Mesenteric fat pad (tissue), 1 donor: ENCODE data around the gene LEUTX. TPM values are rescaled to one million over a fixed set of nuclear protein-coding genes. Genes with fewer than 3 reads are reported as not detected.
"Not testable (repeated sequence)": the region's sequence is repeated elsewhere in the genome, so short reads cannot be mapped to it uniquely, and the experiment has no call there.

ENCODE experiments used
- DNase-seq: peaks from one replicate; pipeline ENCODE4 v3.0.0-alpha.2; 2020; ENCODE audit warnings: low spot score
- long read RNA-seq: library from polyadenylated mRNA; unstranded; transcript quantifications from one replicate; pipeline ENCODE4 v2.0.0, GENCODE V29; 2020
- total RNA-seq: library from RNA; stranded (reverse); fragmentation: NEBNext Ultra II Directional; extraction: Animal tissue kit (Norgen Biotek cat#: 25700); gene quantifications from one replicate; pipeline ENCODE4 v1.2.1, GENCODE V29; 2021
- donor health status: DM: yes; HTN: yes; CAD: no.

The LEUTX gene, protein sequence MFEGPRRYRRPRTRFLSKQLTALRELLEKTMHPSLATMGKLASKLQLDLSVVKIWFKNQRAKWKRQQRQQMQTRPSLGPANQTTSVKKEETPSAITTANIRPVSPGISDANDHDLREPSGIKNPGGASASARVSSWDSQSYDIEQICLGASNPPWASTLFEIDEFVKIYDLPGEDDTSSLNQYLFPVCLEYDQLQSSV
- not detected for total RNA-seq
- long read RNA-seq, result 0 reads

DNA sequence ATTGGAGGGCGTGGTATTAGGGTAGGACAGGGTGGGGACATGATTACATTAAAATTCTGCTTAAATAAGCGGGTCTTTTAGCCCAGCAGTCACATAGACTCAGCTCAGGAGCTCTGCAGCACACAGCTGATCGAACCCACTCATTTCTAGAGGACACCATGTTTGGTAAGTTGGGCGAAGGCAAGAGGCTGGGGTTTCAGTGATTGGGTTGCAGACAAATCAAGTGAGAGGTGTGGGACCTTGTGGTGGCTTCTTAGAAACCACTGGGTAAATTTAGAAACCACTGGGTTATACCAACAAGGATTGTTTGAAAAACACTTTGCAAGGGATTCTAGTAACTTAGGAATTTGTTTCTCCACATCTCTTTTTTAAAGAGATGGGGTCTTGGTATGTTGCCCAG is at the start of gene LEUTX:
TSS of gene LEUTX (plus strand) at position 92 of the 400 bp plus-strand sequence. CDS start at position 159, 67 bp downstream.
- no peak for DNase-seq

GRCh38 chr19:39729594-39729993 is 49.1 kb upstream of the LEUTX start:
- DNase-seq, result no peak

GRCh38 chr19:39731685-39732084 is 47.0 kb upstream of the LEUTX start:
- DNase-seq, result no peak

GRCh38 chr19:39733841-39734240 is 44.8 kb upstream of the LEUTX start:
- DNase-seq, result no peak

- no peak for DNase-seq
These were observed 43.0 kb upstream of the LEUTX start for GRCh38 chr19:39735688-39736087.

GRCh38 chr19:39736088-39736487 is 42.6 kb upstream of the LEUTX start:
- no peak for DNase-seq

DNA sequence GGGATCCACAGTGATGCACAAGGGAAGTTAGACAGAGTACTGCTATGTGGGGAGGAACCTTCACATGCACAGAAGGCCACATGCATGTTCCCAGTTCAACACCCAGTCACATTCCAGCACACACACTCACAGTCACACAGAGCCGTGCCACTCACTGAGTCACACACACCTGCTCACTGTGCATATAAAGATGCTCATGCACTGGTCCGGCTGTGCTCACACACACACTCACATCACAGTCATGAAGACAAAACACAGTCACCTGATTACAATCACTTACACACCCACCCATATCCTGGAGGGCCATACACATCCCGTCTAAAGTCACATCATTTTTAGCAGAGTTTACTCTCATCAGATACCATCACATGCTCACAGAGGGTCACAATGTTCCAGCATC is 41.3 kb upstream of the LEUTX start:
- DNase-seq, result no peak

DNA sequence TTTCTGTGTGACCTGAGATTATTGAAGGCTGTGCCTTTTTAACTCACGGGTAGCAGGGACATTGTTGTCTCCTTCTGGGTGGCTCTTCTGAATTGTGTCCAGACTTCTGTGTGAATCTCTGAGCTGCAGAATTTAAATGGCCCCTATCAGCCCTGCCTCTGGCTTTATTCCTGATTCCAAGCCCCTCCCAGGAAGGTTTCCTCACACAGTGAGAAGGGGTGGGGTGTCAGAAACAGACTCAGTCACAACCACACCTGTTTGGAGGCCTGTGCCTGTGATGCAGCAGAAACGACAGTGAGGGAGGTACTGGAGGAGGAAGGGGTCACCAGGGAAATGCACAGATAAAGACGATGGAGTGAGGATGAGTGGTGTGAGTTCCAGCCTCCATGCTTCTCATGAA is 40.8 kb upstream of the LEUTX start, which contains the start of gene CLC:
TSS of gene CLC (minus strand) at position 139 of the 400 bp plus-strand sequence. CDS start at position 62, 77 bp downstream.
- no peak for DNase-seq

- no peak for DNase-seq
These were observed 39.8 kb upstream of the LEUTX start for GRCh38 chr19:39738814-39739213.

- DNase-seq, result no peak
These were observed 38.3 kb upstream of the LEUTX start for GRCh38 chr19:39740395-39740794.

GRCh38 chr19:39745643-39746042 is 33.0 kb upstream of the LEUTX start:
- DNase-seq, result no peak

DNA sequence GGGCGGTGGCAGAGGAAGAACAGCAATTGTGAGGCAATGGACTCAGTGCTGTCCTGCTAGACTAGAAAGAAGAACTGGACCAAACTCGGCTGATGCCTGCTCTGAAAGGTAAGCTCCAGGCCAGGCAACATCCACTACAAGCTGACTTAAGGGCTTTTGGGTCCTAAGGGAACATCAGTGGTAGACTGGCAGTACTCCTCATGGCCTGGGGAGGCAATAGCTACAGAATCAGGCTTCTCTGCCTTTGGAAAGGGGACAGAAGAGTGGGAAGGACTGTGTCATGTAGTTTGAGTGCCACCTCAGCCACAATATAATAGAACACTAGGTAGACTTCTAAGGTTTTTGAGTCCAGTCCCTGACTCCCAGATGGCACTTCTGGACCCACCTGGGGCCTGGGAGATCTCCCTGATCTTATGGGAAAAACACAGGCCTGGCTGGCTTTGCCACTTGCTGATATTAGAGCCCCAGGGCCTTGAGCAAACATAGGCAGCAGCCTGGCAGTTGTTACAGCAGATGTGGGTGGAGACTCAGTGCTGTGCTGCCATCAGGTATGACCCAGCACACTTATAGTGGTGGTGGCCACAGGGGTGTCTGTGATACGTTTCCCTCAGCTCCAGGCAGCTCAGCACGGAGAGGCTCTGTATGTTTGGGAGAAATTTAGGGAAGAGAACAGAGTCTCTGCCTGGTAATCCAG is 31.7 kb upstream of the LEUTX start:
- no peak for DNase-seq

DNA sequence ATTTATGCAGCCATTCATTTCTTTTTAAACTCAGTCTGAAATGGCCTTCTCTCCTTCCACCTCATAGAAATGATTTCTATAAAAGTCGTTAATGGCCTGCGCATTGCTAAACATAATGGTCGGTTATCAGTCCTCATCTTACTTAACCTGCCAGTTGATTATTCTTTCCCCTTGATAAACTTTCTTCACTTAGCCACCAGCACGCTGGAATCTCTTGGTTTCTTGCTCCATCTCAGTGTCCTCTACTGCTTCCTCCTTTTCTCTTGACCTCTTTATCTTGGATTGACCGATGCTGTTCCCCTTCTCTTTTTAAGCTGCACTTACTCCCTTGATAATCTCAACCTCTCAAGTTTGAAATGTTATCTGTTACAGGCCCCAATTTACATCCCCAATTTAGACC is 28.7 kb upstream of the LEUTX start:
- DNase-seq, result no peak

DNA sequence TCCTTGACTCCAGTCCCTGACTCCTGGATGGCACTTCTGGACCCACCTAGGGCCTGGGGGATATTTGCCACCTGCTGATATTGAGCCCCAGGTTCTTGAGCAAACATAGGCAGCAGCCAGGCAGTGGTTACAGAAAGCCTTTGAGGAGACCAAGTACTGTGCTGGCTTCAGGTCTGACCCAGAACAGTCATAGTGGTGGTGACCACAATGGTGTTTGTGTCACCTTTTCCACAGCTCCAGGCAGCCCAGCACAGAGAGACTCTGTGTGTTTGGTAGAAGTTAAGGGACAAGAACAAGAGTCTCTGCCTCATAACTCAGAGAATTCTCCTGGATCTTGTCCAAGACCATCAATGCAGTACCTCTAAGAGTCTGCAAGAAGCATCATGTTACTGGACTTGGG is 26.3 kb upstream of the LEUTX start:
- no peak for DNase-seq

GRCh38 chr19:39752795-39753194 is 25.9 kb upstream of the LEUTX start:
- DNase-seq, result no peak

DNA sequence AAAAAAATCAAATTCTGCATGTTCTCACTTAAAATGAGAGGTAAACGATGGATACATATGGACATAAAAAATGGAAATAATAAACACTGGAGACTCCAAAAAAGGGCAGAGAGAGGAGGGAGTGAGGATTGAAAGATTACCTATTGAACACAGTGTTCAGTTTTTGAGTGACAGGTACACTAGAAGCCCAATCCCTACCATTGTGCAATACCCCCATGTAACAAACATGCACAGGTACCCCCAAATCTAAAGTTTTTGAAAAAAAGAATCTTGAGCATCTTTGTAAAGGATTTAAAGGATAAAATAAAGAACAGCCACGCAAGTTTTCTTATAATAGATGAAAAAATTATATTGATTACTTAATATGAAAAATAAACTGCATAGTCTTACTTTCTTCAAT is 24.1 kb upstream of the LEUTX start:
- no peak for DNase-seq

DNA sequence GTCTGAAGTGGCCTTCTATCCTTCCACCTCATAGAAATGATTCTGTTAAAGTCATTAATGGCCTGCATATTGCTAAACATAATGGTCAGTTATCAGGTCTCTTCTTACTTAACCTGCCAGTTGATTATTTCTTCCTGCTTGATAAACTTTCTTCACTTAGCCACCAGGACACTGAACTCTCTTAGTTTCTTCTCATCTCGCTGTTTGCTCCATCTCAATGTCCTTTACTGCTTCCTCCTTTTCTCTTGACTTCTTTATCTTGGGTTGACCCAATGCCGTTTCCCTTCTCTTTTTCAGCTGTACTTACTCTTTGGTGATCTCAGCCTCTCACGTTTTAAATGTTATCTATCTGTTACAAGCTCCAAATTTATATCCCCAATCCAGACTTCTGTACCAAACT is 23.7 kb upstream of the LEUTX start:
- no peak for DNase-seq

- no peak for DNase-seq
These were observed 19.0 kb upstream of the LEUTX start for GRCh38 chr19:39759457-39760184.

DNA sequence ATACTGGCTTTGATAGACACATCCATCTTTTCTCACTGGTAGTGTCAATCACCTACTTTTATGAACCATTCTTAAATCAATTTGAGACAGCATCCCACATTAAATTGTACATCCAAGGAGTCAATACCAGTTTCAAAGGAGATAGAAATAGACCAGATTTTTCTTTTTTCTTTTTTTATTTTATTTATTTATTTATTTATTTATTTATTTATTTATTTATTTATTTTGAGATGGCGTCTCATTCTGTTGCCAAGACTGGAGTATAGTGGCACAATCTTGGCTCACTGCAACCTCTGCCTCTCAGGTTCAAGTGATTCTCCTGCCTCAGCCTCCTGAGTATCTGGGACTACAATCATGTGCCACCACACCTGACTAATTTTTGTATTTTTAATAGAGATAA is 16.8 kb upstream of the LEUTX start:
- not testable (repeated sequence) for DNase-seq

- DNase-seq, result no peak
These were observed 13.3 kb upstream of the LEUTX start for GRCh38 chr19:39765091-39766076.

GRCh38 chr19:39768334-39768733 is 10.3 kb upstream of the LEUTX start:
- no peak for DNase-seq
